ENCODE measurements around the gene SAMD4B. TPM values are rescaled to one million over a fixed set of nuclear protein-coding genes. Genes with fewer than 3 reads are reported as not detected.

SAMD4B gene
- total and polyA plus RNA-seq, 10 of the 15 experiments (the other 5 are each of a cell fraction or from before 2014, with no cell fraction given), result 2.4 to 43.3 (median 23.9) TPM

GRCh38 chr19:39336483-39336882 is 5.7 kb upstream of the SAMD4B start (continued):
- TF ChIP-seq ASH2L (IDR thresholded peaks at IDR 0.05; ENCODE audit: borderline replicate concordance, low read depth) (no peak), POU2F2 (IDR thresholded peaks at IDR 0.05; ENCODE audit: borderline replicate concordance, low read depth, low read length) (no peak)
- TF ChIP-seq, protein P1, sequence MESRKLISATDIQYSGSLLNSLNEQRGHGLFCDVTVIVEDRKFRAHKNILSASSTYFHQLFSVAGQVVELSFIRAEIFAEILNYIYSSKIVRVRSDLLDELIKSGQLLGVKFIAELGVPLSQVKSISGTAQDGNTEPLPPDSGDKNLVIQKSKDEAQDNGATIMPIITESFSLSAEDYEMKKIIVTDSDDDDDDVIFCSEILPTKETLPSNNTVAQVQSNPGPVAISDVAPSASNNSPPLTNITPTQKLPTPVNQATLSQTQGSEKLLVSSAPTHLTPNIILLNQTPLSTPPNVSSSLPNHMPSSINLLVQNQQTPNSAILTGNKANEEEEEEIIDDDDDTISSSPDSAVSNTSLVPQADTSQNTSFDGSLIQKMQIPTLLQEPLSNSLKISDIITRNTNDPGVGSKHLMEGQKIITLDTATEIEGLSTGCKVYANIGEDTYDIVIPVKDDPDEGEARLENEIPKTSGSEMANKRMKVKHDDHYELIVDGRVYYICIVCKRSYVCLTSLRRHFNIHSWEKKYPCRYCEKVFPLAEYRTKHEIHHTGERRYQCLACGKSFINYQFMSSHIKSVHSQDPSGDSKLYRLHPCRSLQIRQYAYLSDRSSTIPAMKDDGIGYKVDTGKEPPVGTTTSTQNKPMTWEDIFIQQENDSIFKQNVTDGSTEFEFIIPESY (IDR thresholded peaks at IDR 0.05), result no peak

GRCh38 chr19:39339674-39340073 is 2.5 kb upstream of the SAMD4B start:
- BruUV-seq (replicated peaks), result no TSS peak
- no peak overlapping the region for H2AFZ ChIP-seq (ENCODE audit: control insufficient read depth, low read depth, low read length)
- in situ Hi-C loops (cut with MboI), result no loop called here

More at GRCh38 chr19:39339674-39340073, 2.5 kb upstream of the SAMD4B start:
- TF ChIP-seq FOXK2 (IDR thresholded peaks at IDR 0.05), result no peak
- no peak for TF ChIP-seq USF2 (IDR thresholded peaks at IDR 0.05; ENCODE audit: borderline replicate concordance, low read depth, low read length)
- no peak for TF ChIP-seq REST (IDR thresholded peaks at IDR 0.05; ENCODE audit: low read depth, low read length)
- TF ChIP-seq JUND (IDR thresholded peaks at IDR 0.05; ENCODE audit: low read depth, low read length), result no peak
- TF ChIP-seq BRCA1 (IDR thresholded peaks at IDR 0.05; ENCODE audit: low read depth, low read length), result no peak
- TF ChIP-seq POU2F2 (IDR thresholded peaks at IDR 0.05; ENCODE audit: borderline replicate concordance, low read depth, low read length), result no peak
- TF ChIP-seq EGR1 (IDR thresholded peaks at IDR 0.05; ENCODE audit: borderline replicate concordance in 1 of 2, low read depth in 2 of 2, low read length in 2 of 2), result no peak
- Histone ChIP-seq H3K9ac (ENCODE audit: control insufficient read depth, insufficient read depth, low read length) (no peak overlapping the region), H3K36me3 (ENCODE audit: control insufficient read depth in 2 of 2, insufficient read depth in 2 of 2, low read length in 1 of 2) (no peaks in the 10 kb centered on the region), H3K4me1 (ENCODE audit: control insufficient read depth, insufficient read depth, low read length) (peaks cover 17% of the 10 kb centered on the region), H3K4me3 (no peak overlapping the region), H3K4me2 (ENCODE audit: control insufficient read depth, insufficient read depth) (no peak overlapping the region), H4K20me1 (ENCODE audit: control insufficient read depth, insufficient read depth) (no peaks in the 10 kb centered on the region), H3K27ac (ENCODE audit: control insufficient read depth, insufficient read depth) (no peak overlapping the region), H3K79me2 (ENCODE audit: control insufficient read depth, insufficient read depth, low read length) (peaks cover 20% of the 10 kb centered on the region), H3K9me3 (replicated peaks; ENCODE audit: control insufficient read depth, insufficient read depth, low read length) (no peaks in the 10 kb centered on the region), H3K27me3 (replicated peaks in 1 of 2; ENCODE audit: control insufficient read depth in 2 of 2, insufficient read depth in 2 of 2, low read length in 1 of 2) (no peaks in the 10 kb centered on the region)
- ChIA-PET POLR2A (interaction anchor here (0.6 to 0.7 kb wide), 2 partner anchors 260 to 495 kb away, joined by 3 read pairs; partner anchors contain the start of gene DYRK1B), RAD21 (ENCODE audit: unreplicated experiment) (no interaction called here), CTCF (interaction anchor here (1.0 kb wide), 1 partner anchor 218 kb away, joined by 3 read pairs; no protein-coding TSS in a partner anchor), SMC1A (ENCODE audit: uncharacterized antibody, unreplicated experiment) (no interaction called here)
- WGBS (ENCODE audit: insufficient coverage, insufficient replicate concordance, low lambda C conversion rate, missing lambda C conversion rate), result 89% methylated on average over 1 of the region's 1 CpG
- FAIRE-seq (no peak), DNase-seq (ENCODE audit: low read depth, low spot score) (no peak), ATAC-seq (no peak)
- intact Hi-C loops (cut with micrococcal nuclease; ENCODE audit: unreplicated experiment), result loop anchor here (5.0 kb wide), 1 partner anchor 193 kb away; the partner anchor contains the start of gene EID2B
